Dendritic cell treated with granulocyte-macrophage colony-stimulating factor and Interleukin-4, amounts not matched to agents 40 ng/mL and 50 ng/mL, for 4 days (primary cell): ENCODE results near the gene L3HYPDH.
"Not testable (repeated sequence)": the region's sequence is repeated elsewhere in the genome, so short reads cannot be mapped to it uniquely, and the experiment has no call there.

ENCODE experiments used
- H3K27ac Mint-ChIP-seq: one replicate; pipeline ENCODE4 v1.8.0; 2022; ENCODE audit warnings: mild to moderate bottlenecking, mixed read lengths
- H3K27me3 Mint-ChIP-seq: one replicate; pipeline ENCODE4 v1.8.0; 2022; ENCODE audit warnings: mild to moderate bottlenecking, mixed read lengths
- H3K36me3 Mint-ChIP-seq: one replicate; pipeline ENCODE4 v1.8.0; 2022; ENCODE audit warnings: low read depth, mixed read lengths
- H3K4me1 Mint-ChIP-seq: one replicate; pipeline ENCODE4 v1.8.0; 2022; ENCODE audit warnings: low read depth, mixed read lengths
- H3K4me3 Mint-ChIP-seq: one replicate; pipeline ENCODE4 v1.8.0; 2022; ENCODE audit warnings: mild to moderate bottlenecking, moderate library complexity, mixed read lengths
- H3K9me3 Mint-ChIP-seq: one replicate; pipeline ENCODE4 v1.8.0; 2022; ENCODE audit warnings: mixed read lengths
- intact Hi-C: fragments of 100-400 bp; cut with micrococcal nuclease; formaldehyde crosslinking; loops from one replicate; pipeline ENCODE4 v1.15.0; 2022

Gene L3HYPDH

DNA sequence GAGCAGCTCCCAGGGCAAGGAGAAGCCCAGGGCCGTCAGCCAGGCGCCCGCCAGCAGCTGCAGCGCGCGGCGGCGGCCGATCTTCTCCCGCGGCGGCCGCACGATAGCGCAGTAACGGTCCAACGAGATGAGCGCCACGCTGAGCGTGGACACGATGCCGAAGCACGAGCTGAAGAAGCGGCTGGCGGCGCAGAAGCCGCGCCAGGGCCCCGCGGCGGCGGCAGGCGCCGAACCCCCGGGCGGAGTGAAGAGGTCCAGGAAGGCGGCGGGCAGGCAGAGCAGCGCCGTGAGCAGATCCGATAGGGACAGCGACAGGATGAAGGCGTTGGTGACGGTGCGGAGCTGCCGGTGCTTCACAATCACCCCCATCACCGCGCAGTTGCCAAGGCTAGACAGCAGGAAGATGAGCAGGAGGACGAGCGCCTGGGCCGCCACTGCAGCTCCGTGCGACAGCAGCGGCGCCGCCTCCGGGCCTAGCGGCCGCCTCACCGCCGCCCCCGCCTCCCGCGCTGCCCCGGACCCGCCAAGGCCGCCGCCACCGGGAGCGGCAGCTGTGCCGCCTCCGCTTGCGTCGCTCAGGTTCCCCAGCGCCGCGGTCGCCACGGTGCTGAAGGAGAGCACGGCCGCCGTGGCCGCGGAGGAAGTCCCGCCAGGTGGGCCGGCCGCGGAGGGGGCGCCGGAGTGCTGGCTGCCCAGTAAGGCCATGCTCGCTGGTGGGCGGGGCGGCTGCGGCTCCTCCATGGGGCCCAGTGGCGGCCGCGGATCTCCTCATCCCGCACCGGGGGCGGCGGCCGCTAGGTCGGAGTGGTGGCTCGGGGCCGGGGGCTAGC lies 19.5 kb downstream of the L3HYPDH start:
- Mint-ChIP-seq H3K4me1 (peaks cover 10% of the 10 kb centered on the region), H3K27ac (no peak overlapping the region), H3K4me3 (peak overlapping the region; percentile 79), H3K9me3 (no peaks in the 10 kb centered on the region), H3K27me3 (peaks cover 26% of the 10 kb centered on the region), H3K36me3 (peaks cover 18% of the 10 kb centered on the region)
- intact Hi-C loops: no loop called here

DNA sequence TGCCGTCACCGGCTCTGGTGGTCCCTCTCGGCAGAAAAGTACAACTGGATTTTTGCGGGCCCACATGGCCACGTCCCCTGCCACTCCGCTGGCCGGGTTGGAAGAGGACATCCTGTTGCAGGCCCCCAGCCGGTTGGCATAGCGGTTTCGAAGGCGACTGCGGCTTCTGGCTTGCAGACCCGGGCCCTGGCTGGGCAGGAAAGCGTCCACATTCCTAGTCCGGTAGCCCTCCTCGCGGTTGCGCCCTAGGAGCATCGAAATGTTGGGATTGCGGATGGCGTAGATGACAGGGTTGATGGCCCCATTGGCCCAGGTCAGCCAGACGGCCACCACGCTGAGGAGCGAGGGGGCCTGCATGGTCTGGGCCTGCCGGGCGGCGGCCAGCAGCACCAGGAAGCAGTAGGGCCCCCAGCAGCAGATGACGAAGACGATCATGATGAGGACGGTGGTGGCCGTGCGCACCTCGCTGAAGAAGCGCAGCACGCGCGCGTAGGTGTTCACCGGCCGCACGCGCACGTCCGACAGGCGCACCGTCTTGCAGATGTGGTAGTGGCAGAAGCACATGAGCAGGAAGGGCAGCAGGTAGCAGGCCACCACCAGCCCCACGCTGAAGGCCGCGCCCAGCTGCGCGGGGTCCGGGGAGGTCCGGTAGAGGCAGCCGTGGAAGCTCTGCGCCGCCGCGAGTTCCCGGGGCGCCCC lies 20.3 kb downstream of the L3HYPDH start:
- peaks cover 18% of the 10 kb centered on the region for H3K36me3 Mint-ChIP-seq
- H3K27ac Mint-ChIP-seq: no peak overlapping the region
- peaks cover 26% of the 10 kb centered on the region for H3K27me3 Mint-ChIP-seq
- H3K4me1 Mint-ChIP-seq: peaks cover 10% of the 10 kb centered on the region
- H3K4me3 Mint-ChIP-seq: peak overlapping the region; percentile 79
- no peaks in the 10 kb centered on the region for H3K9me3 Mint-ChIP-seq
- intact Hi-C loops: no loop called here

DNA sequence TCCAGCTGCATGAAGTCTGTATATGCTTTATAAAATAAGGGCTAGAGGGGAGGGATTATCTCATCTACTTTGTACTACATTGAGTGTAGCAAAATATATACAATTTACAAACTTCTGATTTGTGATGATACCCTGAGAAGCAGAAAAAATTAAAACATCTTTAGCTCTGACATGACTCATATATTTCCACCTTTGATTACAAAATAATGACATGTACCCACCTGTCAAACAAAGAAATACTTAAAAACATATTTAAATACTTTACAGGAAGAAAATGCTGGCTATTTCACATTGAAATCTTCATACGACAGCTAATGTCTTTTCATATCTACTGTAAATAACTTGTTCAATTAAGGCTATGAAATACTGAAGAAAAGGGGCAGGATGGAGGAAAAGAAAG lies 22.3 kb downstream of the L3HYPDH start:
- H3K9me3 Mint-ChIP-seq: peaks cover 10% of the 10 kb centered on the region
- H3K27me3 Mint-ChIP-seq: peaks cover 26% of the 10 kb centered on the region
- intact Hi-C loops: no loop called here
- H3K27ac Mint-ChIP-seq: no peak overlapping the region
- peaks cover 10% of the 10 kb centered on the region for H3K4me1 Mint-ChIP-seq
- H3K36me3 Mint-ChIP-seq: peaks cover 31% of the 10 kb centered on the region
- no peak overlapping the region for H3K4me3 Mint-ChIP-seq

DNA sequence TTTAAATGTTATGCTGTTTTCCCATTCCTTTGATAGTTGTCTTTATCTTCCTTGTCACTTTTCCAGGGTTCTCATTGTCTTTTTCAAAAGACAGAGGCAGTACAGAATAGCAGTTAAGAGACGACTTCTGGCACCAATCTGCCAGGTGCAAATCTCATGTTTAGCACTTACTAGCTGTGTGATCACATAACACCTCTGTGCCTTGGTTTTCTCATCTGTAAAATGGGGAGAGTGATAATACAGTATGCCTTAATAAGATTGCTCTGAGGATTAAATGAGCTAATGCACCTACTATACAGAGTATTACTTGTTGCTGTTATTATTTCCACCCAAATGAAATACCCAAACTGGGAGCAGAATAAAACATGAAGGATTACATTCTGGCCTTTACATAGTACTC lies 23.8 kb downstream of the L3HYPDH start:
- Mint-ChIP-seq H3K4me3 (no peak overlapping the region), H3K9me3 (peaks cover 13% of the 10 kb centered on the region)
- intact Hi-C loops: no loop called here

DNA sequence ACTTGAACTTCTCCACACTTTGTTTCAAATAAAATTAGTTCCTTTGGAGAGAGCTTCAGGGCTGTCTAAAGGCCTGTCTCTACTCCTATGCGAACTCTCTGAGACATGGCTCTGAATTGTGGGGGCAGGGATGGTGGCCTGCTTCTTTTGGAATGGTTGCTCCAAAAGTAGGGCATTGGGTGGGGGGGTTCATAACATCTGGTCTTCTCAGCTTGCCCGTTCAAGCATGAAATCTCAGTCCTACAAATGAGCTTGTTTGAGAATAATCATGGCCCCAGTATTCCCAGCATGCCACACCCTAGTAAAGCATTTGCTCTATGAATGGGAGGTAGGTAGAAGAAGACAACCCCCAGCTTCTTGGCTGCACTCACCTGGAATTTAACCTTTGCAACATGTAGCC lies 25.7 kb downstream of the L3HYPDH start:
- Mint-ChIP-seq H3K27ac (no peak overlapping the region), H3K9me3 (peaks cover 13% of the 10 kb centered on the region), H3K4me3 (no peak overlapping the region), H3K27me3 (peaks cover 2% of the 10 kb centered on the region), H3K4me1 (no peaks in the 10 kb centered on the region), H3K36me3 (peaks cover 38% of the 10 kb centered on the region)
- intact Hi-C loops: no loop called here

More for the DNA sequence above, 23.8 kb downstream of the L3HYPDH start:
- Mint-ChIP-seq H3K27ac (no peak overlapping the region), H3K4me1 (peaks cover 10% of the 10 kb centered on the region), H3K27me3 (peaks cover 18% of the 10 kb centered on the region), H3K36me3 (peaks cover 35% of the 10 kb centered on the region)

DNA sequence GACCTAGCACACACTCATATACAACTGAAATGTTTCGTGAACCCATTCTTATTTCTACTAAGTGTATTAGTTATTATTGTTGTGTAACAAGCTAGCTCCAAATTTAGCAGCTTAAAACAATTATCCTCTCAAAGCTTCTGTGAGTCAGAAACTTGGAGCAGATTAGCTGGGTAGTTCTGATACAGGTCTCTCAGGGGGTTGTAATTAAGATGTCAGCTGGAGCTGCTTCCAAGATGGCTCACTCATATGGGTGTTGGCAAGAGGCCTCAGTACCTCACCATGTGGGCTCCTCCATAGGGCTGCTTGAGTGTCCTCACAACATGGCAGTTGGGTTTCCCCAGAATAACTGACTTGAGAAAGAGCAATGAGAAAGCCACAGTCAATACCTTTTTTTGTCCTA lies 28.8 kb downstream of the L3HYPDH start:
- Mint-ChIP-seq H3K27ac (no peak overlapping the region), H3K27me3 (no peaks in the 10 kb centered on the region), H3K4me1 (no peaks in the 10 kb centered on the region), H3K4me3 (no peak overlapping the region), H3K9me3 (peaks cover 13% of the 10 kb centered on the region), H3K36me3 (peaks cover 31% of the 10 kb centered on the region)
- intact Hi-C loops: no loop called here

DNA sequence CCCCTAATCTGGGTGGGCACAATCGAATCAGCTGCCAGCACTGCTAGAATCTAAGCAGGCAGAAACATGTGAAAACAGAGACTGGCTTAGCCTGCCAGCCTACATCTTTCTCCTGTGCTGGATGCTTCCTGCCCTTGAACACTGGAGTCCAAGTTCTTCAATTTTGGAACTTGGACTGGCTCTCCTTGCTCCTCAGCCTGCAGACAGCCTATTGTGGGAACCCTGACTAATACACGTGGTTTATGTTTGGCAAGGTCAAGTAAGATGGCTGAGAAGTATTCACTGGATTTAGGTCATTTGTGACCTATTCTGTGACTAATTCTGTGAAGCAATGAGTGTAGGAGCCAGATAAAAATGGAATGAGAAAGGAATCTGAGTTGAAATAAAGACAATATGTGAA lies 30.1 kb downstream of the L3HYPDH start:
- H3K27me3 Mint-ChIP-seq: no peaks in the 10 kb centered on the region
- H3K4me3 Mint-ChIP-seq: no peak overlapping the region
- no peak overlapping the region for H3K27ac Mint-ChIP-seq
- peaks cover 31% of the 10 kb centered on the region for H3K36me3 Mint-ChIP-seq
- peaks cover 13% of the 10 kb centered on the region for H3K9me3 Mint-ChIP-seq
- intact Hi-C loops: no loop called here
- H3K4me1 Mint-ChIP-seq: no peaks in the 10 kb centered on the region

DNA sequence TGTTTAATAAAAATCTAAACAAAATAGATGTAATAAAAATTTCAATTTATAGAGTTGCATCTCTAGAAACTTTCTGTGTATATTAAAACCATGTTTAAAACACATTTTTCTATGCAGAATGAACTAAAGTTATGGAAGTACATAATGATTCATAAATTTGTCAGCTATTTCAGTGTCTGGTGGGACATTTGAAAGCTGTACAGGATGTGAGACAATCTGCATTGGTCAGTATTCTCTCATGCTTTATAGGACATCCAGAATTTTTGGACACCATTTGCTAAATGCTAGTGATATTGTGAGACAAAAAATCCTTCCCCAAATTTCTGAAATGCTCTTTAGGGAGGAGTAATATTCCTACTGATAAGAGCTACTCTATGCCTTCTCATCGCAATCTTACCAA lies 32.4 kb downstream of the L3HYPDH start:
- no peaks in the 10 kb centered on the region for H3K27me3 Mint-ChIP-seq
- intact Hi-C loops: no loop called here
- H3K9me3 Mint-ChIP-seq: peaks cover 2% of the 10 kb centered on the region
- H3K4me1 Mint-ChIP-seq: no peaks in the 10 kb centered on the region
- no peak overlapping the region for H3K27ac Mint-ChIP-seq
- H3K4me3 Mint-ChIP-seq: no peak overlapping the region
- H3K36me3 Mint-ChIP-seq: peaks cover 17% of the 10 kb centered on the region

DNA sequence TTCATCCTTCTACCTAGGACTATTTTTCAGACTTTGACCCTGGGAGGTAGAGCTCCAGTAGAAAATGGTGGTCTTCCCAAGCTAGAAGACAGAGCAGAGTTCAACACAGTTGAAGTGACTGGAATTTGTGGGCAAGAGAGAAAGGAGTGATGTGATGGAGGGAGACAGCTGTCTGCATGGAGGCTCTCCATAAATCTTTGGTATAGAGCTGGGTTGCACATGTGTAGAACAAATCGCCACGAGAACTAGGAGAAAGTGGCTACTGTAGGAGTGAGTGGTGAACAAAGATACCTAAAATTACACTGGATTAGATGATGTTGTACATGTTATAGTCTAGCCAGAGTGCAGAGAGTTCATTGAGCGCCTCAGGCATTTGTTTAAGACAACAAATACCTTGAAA lies 33.5 kb downstream of the L3HYPDH start:
- Mint-ChIP-seq H3K27ac (no peak overlapping the region), H3K4me3 (no peak overlapping the region), H3K36me3 (peaks cover 11% of the 10 kb centered on the region), H3K27me3 (no peaks in the 10 kb centered on the region), H3K4me1 (no peaks in the 10 kb centered on the region), H3K9me3 (no peaks in the 10 kb centered on the region)
- intact Hi-C loops: no loop called here

DNA sequence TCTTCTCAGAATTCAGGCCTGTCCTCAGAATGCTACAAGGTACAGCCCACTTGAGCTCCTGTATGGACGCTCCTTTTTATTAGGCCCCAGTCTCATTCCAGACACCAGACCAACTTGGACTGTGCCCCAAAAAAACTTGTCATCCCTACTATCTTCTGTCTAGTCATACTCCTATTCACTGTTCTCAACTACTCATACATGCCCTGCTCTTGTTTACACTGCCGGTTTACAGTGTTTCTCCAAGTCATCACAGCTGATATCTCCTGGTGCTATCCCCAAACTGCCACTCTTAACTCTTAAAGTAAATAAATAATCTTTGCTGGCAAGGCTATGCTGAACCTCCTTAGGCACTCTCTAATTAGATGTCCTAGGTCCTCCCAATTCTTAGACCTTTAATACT lies 35.5 kb downstream of the L3HYPDH start:
- H3K27ac Mint-ChIP-seq, H3K4me1 Mint-ChIP-seq, H3K36me3 Mint-ChIP-seq, intact Hi-C loops, H3K4me3 Mint-ChIP-seq, H3K9me3 Mint-ChIP-seq, H3K27me3 Mint-ChIP-seq: not testable (repeated sequence)

DNA sequence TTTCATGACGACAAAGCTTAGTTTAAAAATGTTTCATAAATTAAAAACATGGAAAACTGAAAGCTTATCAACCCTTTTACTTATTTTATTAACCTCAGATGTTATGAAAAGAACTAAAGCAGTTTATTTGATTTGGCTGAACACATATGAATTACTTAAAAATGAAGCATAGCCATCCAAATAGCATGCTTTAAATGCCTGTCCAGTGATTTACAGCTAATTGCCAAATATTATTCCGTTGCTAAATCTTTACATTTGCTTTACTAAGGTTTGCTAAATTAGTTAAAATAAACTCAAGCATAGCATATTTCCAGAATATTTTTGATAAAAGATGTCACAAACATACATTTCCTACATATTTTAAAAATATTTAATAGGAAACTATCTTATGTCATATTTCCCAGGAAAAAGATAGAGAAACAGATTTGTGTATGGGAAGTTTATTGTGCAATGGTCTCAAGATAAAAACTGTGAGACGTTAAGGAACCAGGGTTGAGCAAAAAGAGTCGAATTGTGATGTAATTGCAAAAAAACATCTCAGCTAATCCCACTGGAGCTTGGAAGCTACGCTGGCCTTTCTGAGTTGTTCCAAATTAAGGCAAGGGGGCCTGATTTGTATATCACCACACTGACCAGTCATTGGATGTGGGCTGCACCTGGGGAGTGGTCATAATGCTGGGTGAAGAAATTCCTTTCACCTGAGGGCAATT lies 44.8 kb downstream of the L3HYPDH start:
- no peak overlapping the region for H3K27ac Mint-ChIP-seq
- intact Hi-C loops: no loop called here
- no peaks in the 10 kb centered on the region for H3K36me3 Mint-ChIP-seq
- H3K4me1 Mint-ChIP-seq: peaks cover 65% of the 10 kb centered on the region
- no peak overlapping the region for H3K4me3 Mint-ChIP-seq
- H3K9me3 Mint-ChIP-seq: no peaks in the 10 kb centered on the region
- H3K27me3 Mint-ChIP-seq: no peaks in the 10 kb centered on the region

DNA sequence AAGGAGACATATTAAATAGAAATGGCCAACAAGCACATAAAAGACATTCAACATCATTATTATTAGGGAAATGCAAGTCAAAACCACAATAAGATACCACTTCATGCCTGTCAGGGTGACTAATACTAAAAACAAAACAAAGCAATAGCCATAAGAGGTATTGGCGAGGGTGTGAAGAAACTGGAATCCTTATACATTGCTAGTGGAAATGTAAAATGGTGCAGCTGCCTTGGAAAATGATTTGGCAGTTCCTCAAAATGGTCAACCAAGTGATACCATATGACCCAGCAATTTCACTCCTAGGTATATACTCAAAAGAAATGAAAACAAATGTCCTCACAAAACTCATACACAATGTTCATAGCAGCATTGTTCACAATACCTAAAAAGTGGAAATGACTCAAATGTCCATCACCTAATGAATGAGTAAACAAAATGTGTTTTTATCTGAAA lies 46.0 kb downstream of the L3HYPDH start:
- H3K27me3 Mint-ChIP-seq: no peaks in the 10 kb centered on the region
- intact Hi-C loops: no loop called here
- peak overlapping the region; percentile 48 for H3K27ac Mint-ChIP-seq
- H3K4me3 Mint-ChIP-seq: no peak overlapping the region
- peaks cover 6% of the 10 kb centered on the region for H3K36me3 Mint-ChIP-seq
- H3K9me3 Mint-ChIP-seq: no peaks in the 10 kb centered on the region
- peaks cover 63% of the 10 kb centered on the region for H3K4me1 Mint-ChIP-seq

DNA sequence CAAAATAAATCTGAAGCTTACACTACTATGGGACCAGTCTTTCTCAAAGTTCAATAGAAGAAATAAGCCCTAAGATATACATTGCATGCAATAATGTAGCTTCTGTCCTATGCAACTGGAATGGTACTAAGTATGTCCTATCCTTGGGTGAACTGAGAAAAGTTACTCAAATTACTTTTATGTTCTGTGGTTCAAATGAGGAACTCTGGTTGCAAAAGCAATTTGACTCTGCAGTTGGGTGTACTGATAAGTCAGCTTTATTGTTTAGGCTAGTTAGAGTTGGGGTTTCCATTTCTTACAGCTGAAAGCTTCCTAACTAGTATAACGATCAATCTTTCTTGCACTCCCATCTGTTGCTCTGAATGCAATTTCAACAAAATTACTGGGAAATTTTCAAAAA lies 48.2 kb downstream of the L3HYPDH start:
- no peaks in the 10 kb centered on the region for H3K27me3 Mint-ChIP-seq
- no peak overlapping the region for H3K4me3 Mint-ChIP-seq
- peak overlapping the region; percentile 79 for H3K27ac Mint-ChIP-seq
- no peaks in the 10 kb centered on the region for H3K9me3 Mint-ChIP-seq
- intact Hi-C loops: no loop called here
- peaks cover 6% of the 10 kb centered on the region for H3K36me3 Mint-ChIP-seq
- peaks cover 54% of the 10 kb centered on the region for H3K4me1 Mint-ChIP-seq

DNA sequence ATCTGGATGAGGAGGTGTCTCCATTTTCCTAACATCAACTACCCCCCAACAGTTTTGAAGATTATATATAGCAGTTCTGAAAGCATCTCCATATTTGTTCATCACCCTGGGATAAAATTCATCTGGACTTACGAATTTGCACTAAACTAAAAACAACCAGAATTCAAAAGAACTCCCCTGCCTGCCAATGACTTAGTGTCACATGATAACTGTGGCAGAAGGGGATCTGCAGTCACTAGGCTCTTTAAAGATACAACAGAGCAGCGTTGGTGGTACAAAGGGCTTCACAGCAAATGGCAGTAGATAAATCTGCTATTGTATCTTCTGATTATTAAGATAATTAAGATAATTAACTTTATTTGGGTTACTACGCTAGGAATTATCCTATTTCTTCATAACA lies 49.1 kb downstream of the L3HYPDH start:
- Mint-ChIP-seq H3K27ac (peak overlapping the region; percentile 79), H3K4me1 (peaks cover 47% of the 10 kb centered on the region), H3K9me3 (no peaks in the 10 kb centered on the region), H3K4me3 (no peak overlapping the region), H3K36me3 (peaks cover 6% of the 10 kb centered on the region), H3K27me3 (no peaks in the 10 kb centered on the region)
- intact Hi-C loops: no loop called here
